CD4-positive, alpha-beta T cell treated with Interleukin-12 subunit alpha and Interleukin-12 subunit beta, for 1 hour (primary cell): ENCODE measurements around the gene WNT16.

ENCODE experiments used
- DNase-seq: peaks from one replicate; pipeline ENCODE4 v3.0.0-alpha.2; 2020

The WNT16 gene

GRCh38 chr7:121351682-121352081, 22.9 kb downstream of the WNT16 start:
- no peak for DNase-seq

DNA sequence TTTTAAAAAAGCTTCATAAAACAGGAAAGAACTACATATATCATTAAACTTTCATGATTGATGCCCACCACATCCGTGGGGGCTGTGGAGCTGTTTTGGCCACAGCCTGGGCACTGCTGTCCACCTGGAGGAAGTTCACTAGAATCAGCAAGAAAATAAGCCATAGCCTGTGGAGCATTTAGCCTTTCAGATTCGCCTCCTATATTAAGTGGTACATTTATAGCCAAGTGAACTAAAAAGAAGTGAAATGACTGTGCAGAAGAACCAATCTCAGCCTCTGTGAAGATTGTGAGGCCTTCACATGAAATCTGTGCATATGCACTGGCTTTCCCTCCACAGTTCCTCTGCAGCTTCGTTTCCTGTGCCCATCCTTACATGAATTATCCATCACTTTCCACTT, 23.5 kb downstream of the WNT16 start:
- no peak for DNase-seq

DNA sequence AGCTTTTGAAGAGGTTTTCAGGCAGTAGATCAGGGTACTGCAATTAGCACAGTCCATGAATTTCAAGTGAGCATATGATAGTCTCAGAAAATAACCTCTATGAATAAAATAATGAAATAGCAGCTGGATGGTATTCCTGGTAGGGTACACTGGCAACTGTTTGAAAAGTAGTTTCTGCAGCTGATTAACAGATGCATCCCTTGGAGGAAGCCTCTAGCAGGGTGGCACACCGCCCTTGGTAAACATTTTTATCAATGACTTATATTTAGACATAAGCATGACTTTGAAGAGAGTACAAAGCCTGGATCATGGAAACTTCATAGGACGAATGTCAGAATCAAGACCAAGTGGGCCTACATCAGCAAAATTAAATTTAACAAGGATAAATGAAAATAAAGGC, 26.8 kb downstream of the WNT16 start:
- no peak for DNase-seq

- DNase-seq, result peak; percentile 10
Observed at GRCh38 chr7:121360564-121360963, 31.8 kb downstream of the WNT16 start.

- DNase-seq, result peak; percentile 64
Observed at GRCh38 chr7:121366852-121367431, 38.1 kb downstream of the WNT16 start.

DNA sequence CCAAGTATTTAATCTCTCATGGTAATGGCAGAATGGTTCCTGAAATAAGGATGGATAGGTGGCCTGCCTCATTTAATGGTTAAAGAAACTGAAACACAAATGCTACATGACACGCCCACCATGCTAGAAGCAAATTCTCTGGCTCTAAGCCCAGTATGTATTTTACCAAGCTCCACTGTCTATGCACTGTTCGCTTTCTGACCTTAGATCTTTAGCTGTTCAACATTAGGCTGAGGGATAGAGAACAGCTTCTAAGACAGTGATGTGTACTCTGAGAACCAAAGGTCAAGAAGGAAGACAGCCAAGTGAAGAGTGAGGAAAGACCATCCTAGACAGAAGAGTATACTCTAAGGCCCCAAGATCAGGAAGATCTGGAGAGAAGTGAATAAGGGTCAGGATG, 40.7 kb downstream of the WNT16 start:
- no peak for DNase-seq

GRCh38 chr7:121371367-121371766, 42.6 kb downstream of the WNT16 start:
- DNase-seq, result no peak

GRCh38 chr7:121371883-121372282, 43.1 kb downstream of the WNT16 start:
- no peak for DNase-seq

DNA sequence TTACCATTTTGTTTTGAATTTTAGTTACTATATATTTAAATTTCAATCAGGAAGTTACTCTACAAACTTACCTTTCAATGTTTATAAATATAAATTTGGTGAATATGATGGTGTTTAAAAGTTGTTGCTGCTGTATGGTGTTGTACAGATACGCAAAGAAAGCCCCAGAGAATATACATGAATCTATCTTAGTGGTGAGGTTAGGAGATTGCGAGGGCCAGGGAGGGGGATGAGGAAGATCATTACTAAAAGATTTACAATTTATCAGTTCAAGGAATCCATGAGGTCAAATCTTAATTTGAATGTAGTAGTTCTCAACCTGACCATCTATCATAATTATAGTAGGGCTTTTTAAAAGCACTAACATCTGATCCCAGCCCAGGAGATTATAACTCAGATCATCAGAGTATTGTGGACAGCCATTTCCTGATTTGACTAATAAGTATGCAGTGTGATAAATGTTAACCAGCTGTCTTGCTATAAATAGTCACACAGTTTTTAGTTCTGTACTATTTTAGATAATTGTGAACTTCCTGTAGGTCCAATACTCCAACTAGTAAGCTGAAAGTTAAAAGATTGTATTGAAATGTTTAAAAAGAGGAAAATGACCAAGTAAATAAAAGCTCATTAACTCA, 43.7 kb downstream of the WNT16 start:
- peak; percentile 30 for DNase-seq

GRCh38 chr7:121373177-121373576, 44.4 kb downstream of the WNT16 start:
- DNase-seq, result no peak

GRCh38 chr7:121376979-121377378, 48.2 kb downstream of the WNT16 start:
- DNase-seq, result no peak

GRCh38 chr7:121379930-121380329, 51.1 kb downstream of the WNT16 start:
- no peak for DNase-seq

DNA sequence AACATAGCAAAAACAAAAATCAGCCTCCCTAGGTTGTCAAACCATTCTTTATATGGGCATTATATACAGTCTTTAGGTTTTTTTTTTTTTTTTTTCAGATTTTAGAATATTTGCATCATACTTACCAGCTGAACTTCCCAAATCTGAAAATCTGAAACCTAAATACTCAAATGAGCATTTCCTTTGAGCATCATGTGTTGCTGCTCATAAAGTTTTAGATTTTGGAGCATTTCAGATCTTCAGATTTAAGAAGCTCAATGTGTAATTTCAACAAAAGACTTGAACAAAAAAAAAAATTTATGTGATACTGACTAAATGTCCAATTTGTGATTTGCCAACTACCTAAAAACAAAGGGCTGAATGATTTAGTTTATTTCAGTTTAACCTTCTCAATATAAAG, 53.7 kb downstream of the WNT16 start:
- no peak for DNase-seq

GRCh38 chr7:121383235-121383910, 54.6 kb downstream of the WNT16 start:
- DNase-seq, result no peak

DNA sequence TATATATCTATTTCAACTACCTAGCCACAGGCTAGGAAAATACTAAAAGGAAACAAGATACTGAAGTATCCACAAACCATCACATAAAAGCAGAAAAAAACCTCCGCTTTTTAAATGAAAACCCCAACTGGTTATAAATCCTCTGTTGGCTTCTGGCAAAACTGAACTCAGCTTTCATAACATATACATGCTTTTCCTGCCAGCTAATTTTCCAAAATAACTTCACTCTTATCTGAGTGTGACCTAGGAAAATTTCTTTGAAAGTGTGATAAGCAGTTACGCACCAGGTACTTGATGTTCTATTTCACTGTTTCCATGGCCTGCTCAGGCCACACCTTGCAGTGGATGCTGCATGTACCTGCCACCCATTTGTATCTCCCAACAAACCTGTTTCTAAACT, 55.5 kb downstream of the WNT16 start:
- no peak for DNase-seq

- DNase-seq, result no peak
Observed at GRCh38 chr7:121385056-121385799, 56.4 kb downstream of the WNT16 start.

GRCh38 chr7:121385800-121386179, 57.0 kb downstream of the WNT16 start:
- peak; percentile 20 for DNase-seq

DNA sequence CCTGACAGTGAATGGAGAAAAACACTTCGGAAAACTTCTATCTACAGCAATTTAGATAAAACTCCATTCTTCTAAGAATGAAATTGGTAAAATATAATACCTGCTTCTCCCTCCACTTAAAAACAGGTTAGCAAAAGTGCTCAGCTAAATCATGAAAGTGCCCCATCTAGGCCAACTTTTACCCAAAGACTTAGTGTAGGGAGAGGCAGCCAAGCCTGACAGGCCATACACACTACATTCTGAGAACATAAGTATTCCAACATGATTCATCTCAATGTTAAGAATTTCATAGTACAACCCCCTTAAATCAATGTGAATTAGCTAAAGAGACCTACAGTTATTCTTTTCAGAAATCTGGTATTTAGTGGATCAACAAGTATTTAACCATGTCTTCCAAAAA, 60.1 kb downstream of the WNT16 start:
- no peak for DNase-seq

DNA sequence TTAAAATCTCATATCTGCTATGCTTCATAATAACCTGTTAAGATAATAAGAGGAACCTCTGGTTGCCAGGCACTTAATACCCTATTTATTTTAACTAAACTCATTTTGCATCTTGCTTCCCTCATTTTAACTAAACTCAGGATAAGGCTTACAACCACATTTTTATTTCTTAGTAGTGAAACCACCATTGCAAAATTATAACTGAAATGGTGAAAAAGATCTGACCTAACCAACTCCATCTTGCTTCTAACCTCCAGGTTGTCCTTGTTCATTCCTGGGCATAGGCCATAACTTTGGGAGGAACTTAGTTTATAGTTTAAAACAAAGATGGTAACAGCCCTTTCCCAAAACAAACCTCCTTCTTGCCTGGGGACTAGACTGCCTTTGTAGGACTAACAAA, 61.3 kb downstream of the WNT16 start:
- no peak for DNase-seq

DNA sequence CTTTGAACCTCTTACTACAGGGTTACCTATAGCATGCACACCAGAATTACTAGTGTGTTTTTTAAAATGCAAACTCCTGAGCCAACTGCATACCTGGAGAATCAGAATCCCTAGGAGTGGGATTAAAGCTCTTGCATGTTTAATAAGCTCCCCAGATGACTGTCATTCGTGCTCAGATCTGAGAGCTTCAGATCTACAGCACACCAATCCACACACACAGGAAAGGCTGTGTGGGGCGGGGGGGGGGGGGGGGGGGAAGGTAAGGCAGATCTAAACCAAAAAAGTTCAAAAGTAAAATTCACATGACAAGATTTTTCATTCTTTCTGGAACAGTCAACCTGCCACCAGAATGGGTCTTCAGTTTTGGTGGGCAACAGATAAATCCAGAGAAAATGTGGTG, 61.8 kb downstream of the WNT16 start:
- no peak for DNase-seq
